K562 (cell line): ENCODE data around the gene SYNGR1.

ENCODE experiments used
- EHMT2 ChIP-seq: fragments of 450-650 bp; IDR thresholded peaks from 2 replicates; pipeline ENCODE4 v1.6.1; 2018; ENCODE audit warnings: antibody characterized with exemption
- ETV5 ChIP-seq: sonication (generic); formaldehyde crosslinking; IDR thresholded peaks from 2 replicates; pipeline ENCODE4 v1.4.0; 2020; ENCODE audit warnings: low read depth, mild to moderate bottlenecking, missing genetic modification reagents
- FOSL1 ChIP-seq: fragments of 200-800 bp; sonication (Bioruptor generic); conservative IDR thresholded peaks from 2 replicates; pipeline ENCODE4 v1.6.1; 2016; ENCODE audit warnings: missing genetic modification characterization, missing compliant biosample characterization
- KLF10 ChIP-seq: fragments of 250-450 bp; sonication (Bioruptor Pico); IDR thresholded peaks from 2 replicates; pipeline ENCODE4 v1.6.1; 2021; ENCODE audit warnings: matching md5 sums
- POLR2A ChIP-seq: fragments of 450-650 bp; conservative IDR thresholded peaks from 2 replicates; pipeline ENCODE4 v1.6.1; 2016
- POLR2AphosphoS5 ChIP-seq: IDR thresholded peaks from 2 replicates; pipeline ENCODE4 v1.6.1; 2011; ENCODE audit warnings: mild to moderate bottlenecking, low read depth, low read length, moderate library complexity; ENCODE audit not compliant: control insufficient read depth, insufficient read depth
- RFX5 ChIP-seq: IDR thresholded peaks from 2 replicates; pipeline ENCODE4 v1.6.1; 2011; ENCODE audit warnings: low read depth, mild to moderate bottlenecking, improper control_type of control experiment, low read length
- SMARCC2 ChIP-seq: fragments of 450-650 bp; IDR thresholded peaks from 2 replicates; pipeline ENCODE4 v1.6.1; 2017; ENCODE audit warnings: antibody characterized with exemption, moderate library complexity, mild to moderate bottlenecking, low read depth
- SP1 ChIP-seq: sonication (generic); formaldehyde crosslinking; IDR thresholded peaks from 2 replicates; pipeline ENCODE4 v1.8.1; 2022; ENCODE audit warnings: mild to moderate bottlenecking, missing genetic modification reagents
- TBP ChIP-seq: optimal IDR thresholded peaks from 2 replicates; pipeline ENCODE3; 2011; ENCODE audit warnings: low read depth, low read length, improper control_type of control experiment
- ZBTB11 ChIP-seq, 3 experiments: fragments of 200-800 bp in 1 of 3; fragments of 250-450 bp in 1 of 3; fragments of 450-650 bp in 1 of 3; sonication (Bioruptor Pico) in 1 of 3; sonication (Bioruptor generic) in 1 of 3; formaldehyde crosslinking in 1 of 3; IDR thresholded peaks; 2 replicates each; pipeline versions ENCODE4 v1.6.1 to v1.8.0; 2016 to 2022; ENCODE audit warnings: mild to moderate bottlenecking in 2 of 3, missing genetic modification characterization in 2 of 3, missing compliant biosample characterization in 1 of 3, moderate library complexity in 1 of 3
- ZNF282 ChIP-seq: sonication (generic); formaldehyde crosslinking; IDR thresholded peaks from 2 replicates; pipeline ENCODE4 v1.8.1; 2023; ENCODE audit warnings: missing genetic modification reagents
- TF ChIP-seq, protein P1 (sequence below), 3 experiments: IDR thresholded peaks in 2 of 3; conservative IDR thresholded peaks in 1 of 3; 2 replicates each; pipeline ENCODE4 v1.5.1; 2011 to 2012; ENCODE audit warnings: low read length in 3 of 3, mild to moderate bottlenecking in 3 of 3, control low read depth in 2 of 3, improper control_type of control experiment in 1 of 3, inconsistent platforms in 1 of 3, low read depth in 1 of 3, mixed read lengths in 1 of 3, moderate library complexity in 1 of 3; ENCODE audit not compliant: insufficient read depth in 2 of 3
- TF ChIP-seq, protein P2 (sequence below): fragments of 200-600 bp; sonication (generic); IDR thresholded peaks from one replicate; pipeline ENCODE4 v1.6.1; 2012; ENCODE audit warnings: mild to moderate bottlenecking, low read depth, low read length, inconsistent platforms

- TF ChIP-seq SMARCC2 (no peak), ZNF282 (CRISPR knock-in tag) (no peak), POLR2A (no peak), POLR2AphosphoS5 (no peak), ZBTB11 (CRISPR knock-in tag; IDR thresholded peaks at IDR 0.05) (no peak), FOSL1 (no peak), SP1 (CRISPR knock-in tag) (no peak), ETV5 (CRISPR knock-in tag) (no peak), RFX5 (no peak), EHMT2 (no peak), KLF10 (CRISPR knock-in tag) (no peak), TBP (no peak)
- TF ChIP-seq, protein P1, sequence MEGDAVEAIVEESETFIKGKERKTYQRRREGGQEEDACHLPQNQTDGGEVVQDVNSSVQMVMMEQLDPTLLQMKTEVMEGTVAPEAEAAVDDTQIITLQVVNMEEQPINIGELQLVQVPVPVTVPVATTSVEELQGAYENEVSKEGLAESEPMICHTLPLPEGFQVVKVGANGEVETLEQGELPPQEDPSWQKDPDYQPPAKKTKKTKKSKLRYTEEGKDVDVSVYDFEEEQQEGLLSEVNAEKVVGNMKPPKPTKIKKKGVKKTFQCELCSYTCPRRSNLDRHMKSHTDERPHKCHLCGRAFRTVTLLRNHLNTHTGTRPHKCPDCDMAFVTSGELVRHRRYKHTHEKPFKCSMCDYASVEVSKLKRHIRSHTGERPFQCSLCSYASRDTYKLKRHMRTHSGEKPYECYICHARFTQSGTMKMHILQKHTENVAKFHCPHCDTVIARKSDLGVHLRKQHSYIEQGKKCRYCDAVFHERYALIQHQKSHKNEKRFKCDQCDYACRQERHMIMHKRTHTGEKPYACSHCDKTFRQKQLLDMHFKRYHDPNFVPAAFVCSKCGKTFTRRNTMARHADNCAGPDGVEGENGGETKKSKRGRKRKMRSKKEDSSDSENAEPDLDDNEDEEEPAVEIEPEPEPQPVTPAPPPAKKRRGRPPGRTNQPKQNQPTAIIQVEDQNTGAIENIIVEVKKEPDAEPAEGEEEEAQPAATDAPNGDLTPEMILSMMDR (IDR thresholded peaks at IDR 0.05 in 2 of 3, conservative IDR thresholded peaks at IDR 0.05 in 1 of 3; ENCODE audit: insufficient read depth in 2 of 3, low read depth in 1 of 3, low read length in 3 of 3) = no peak
- TF ChIP-seq, protein P2, sequence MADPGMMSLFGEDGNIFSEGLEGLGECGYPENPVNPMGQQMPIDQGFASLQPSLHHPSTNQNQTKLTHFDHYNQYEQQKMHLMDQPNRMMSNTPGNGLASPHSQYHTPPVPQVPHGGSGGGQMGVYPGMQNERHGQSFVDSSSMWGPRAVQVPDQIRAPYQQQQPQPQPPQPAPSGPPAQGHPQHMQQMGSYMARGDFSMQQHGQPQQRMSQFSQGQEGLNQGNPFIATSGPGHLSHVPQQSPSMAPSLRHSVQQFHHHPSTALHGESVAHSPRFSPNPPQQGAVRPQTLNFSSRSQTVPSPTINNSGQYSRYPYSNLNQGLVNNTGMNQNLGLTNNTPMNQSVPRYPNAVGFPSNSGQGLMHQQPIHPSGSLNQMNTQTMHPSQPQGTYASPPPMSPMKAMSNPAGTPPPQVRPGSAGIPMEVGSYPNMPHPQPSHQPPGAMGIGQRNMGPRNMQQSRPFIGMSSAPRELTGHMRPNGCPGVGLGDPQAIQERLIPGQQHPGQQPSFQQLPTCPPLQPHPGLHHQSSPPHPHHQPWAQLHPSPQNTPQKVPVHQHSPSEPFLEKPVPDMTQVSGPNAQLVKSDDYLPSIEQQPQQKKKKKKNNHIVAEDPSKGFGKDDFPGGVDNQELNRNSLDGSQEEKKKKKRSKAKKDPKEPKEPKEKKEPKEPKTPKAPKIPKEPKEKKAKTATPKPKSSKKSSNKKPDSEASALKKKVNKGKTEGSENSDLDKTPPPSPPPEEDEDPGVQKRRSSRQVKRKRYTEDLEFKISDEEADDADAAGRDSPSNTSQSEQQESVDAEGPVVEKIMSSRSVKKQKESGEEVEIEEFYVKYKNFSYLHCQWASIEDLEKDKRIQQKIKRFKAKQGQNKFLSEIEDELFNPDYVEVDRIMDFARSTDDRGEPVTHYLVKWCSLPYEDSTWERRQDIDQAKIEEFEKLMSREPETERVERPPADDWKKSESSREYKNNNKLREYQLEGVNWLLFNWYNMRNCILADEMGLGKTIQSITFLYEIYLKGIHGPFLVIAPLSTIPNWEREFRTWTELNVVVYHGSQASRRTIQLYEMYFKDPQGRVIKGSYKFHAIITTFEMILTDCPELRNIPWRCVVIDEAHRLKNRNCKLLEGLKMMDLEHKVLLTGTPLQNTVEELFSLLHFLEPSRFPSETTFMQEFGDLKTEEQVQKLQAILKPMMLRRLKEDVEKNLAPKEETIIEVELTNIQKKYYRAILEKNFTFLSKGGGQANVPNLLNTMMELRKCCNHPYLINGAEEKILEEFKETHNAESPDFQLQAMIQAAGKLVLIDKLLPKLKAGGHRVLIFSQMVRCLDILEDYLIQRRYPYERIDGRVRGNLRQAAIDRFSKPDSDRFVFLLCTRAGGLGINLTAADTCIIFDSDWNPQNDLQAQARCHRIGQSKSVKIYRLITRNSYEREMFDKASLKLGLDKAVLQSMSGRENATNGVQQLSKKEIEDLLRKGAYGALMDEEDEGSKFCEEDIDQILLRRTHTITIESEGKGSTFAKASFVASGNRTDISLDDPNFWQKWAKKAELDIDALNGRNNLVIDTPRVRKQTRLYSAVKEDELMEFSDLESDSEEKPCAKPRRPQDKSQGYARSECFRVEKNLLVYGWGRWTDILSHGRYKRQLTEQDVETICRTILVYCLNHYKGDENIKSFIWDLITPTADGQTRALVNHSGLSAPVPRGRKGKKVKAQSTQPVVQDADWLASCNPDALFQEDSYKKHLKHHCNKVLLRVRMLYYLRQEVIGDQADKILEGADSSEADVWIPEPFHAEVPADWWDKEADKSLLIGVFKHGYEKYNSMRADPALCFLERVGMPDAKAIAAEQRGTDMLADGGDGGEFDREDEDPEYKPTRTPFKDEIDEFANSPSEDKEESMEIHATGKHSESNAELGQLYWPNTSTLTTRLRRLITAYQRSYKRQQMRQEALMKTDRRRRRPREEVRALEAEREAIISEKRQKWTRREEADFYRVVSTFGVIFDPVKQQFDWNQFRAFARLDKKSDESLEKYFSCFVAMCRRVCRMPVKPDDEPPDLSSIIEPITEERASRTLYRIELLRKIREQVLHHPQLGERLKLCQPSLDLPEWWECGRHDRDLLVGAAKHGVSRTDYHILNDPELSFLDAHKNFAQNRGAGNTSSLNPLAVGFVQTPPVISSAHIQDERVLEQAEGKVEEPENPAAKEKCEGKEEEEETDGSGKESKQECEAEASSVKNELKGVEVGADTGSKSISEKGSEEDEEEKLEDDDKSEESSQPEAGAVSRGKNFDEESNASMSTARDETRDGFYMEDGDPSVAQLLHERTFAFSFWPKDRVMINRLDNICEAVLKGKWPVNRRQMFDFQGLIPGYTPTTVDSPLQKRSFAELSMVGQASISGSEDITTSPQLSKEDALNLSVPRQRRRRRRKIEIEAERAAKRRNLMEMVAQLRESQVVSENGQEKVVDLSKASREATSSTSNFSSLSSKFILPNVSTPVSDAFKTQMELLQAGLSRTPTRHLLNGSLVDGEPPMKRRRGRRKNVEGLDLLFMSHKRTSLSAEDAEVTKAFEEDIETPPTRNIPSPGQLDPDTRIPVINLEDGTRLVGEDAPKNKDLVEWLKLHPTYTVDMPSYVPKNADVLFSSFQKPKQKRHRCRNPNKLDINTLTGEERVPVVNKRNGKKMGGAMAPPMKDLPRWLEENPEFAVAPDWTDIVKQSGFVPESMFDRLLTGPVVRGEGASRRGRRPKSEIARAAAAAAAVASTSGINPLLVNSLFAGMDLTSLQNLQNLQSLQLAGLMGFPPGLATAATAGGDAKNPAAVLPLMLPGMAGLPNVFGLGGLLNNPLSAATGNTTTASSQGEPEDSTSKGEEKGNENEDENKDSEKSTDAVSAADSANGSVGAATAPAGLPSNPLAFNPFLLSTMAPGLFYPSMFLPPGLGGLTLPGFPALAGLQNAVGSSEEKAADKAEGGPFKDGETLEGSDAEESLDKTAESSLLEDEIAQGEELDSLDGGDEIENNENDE = no peak
Observed at GRCh38 chr22:39348909-39349505, 784 bp upstream of the SYNGR1 start.
